Prostate gland (tissue), 2 donors: ENCODE data around the gene TBC1D19.
"Not testable (repeated sequence)": the region's sequence is repeated elsewhere in the genome, so short reads cannot be mapped to it uniquely, and the experiment has no call there.

Experiments
- POLR2A ChIP-seq: fragments of 450-650 bp; IDR thresholded peaks from one replicate; pipeline ENCODE4 v1.6.1; 2016; ENCODE audit warnings: antibody characterized with exemption, mild to moderate bottlenecking
- TF ChIP-seq, protein P1 (sequence below), 4 experiments: fragments of 200-600 bp in 2 of 4; fragments of 450-650 bp in 2 of 4; sonication (generic) in 2 of 4; IDR thresholded peaks; 1 replicate in 3 of 4; 2 replicates in 1 of 4; pipeline ENCODE4 v1.5.1; 2016 to 2019; ENCODE audit warnings: antibody characterized with exemption in 4 of 4, mild to moderate bottlenecking in 2 of 4, moderate library complexity in 2 of 4

DNA sequence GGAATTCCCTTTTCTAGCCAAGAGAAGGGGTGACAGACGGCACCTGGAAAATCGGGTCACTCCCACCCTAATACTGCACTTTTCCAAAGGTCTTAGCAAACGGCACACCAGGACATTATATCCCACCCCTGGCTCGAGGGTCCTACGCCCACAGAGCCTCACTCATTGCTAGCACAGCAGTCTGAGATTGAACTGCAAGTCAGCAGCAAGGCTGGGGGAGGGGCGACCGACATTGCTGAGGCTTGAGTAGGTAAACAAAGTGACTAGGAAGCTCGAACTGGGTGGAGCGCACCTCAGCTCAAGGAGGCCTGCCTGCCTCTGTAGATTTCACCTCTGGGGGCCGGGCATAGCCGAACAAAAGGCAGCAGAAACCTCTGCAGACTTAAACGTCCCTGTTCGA is 110.2 kb downstream of the TBC1D19 start:
- TF ChIP-seq, protein P1, sequence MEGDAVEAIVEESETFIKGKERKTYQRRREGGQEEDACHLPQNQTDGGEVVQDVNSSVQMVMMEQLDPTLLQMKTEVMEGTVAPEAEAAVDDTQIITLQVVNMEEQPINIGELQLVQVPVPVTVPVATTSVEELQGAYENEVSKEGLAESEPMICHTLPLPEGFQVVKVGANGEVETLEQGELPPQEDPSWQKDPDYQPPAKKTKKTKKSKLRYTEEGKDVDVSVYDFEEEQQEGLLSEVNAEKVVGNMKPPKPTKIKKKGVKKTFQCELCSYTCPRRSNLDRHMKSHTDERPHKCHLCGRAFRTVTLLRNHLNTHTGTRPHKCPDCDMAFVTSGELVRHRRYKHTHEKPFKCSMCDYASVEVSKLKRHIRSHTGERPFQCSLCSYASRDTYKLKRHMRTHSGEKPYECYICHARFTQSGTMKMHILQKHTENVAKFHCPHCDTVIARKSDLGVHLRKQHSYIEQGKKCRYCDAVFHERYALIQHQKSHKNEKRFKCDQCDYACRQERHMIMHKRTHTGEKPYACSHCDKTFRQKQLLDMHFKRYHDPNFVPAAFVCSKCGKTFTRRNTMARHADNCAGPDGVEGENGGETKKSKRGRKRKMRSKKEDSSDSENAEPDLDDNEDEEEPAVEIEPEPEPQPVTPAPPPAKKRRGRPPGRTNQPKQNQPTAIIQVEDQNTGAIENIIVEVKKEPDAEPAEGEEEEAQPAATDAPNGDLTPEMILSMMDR (IDR thresholded peaks at IDR 0.05) = not testable (repeated sequence)
- TF ChIP-seq POLR2A = not testable (repeated sequence)
